GM12892 (cell line): Measurements from ENCODE around the gene ZNF416.

Experiments used
- POLR2A ChIP-seq: IDR thresholded peaks from 2 replicates; pipeline ENCODE4 v1.6.1; 2011; ENCODE audit warnings: low read depth, low read length, control low read depth
- POLR2AphosphoS5 ChIP-seq: IDR thresholded peaks from 2 replicates; pipeline ENCODE4 v1.6.1; 2011; ENCODE audit warnings: low read depth, low read length, control low read depth

GRCh38 chr19:57557659-57558058 is 21.1 kb downstream of the ZNF416 start:
- TF ChIP-seq POLR2A = no peak
- no peak for TF ChIP-seq POLR2AphosphoS5
